Activated CD4-positive, alpha-beta T cell treated with anti-CD3 and anti-CD28 coated beads, Interleukin-2, amount 50 U/mL, for 4 hours (primary cell): ENCODE measurements around the gene CCSAP.
"Not testable (repeated sequence)": the region's sequence is repeated elsewhere in the genome, so short reads cannot be mapped to it uniquely, and the experiment has no call there.

ENCODE experiments used
- DNase-seq, 2 experiments: peaks; one replicate each; pipeline ENCODE4 v3.0.0-alpha.2; 2020

The CCSAP gene

GRCh38 chr1:229325401-229325800 lies 17.4 kb downstream of the CCSAP start:
- DNase-seq: no peak

- DNase-seq: no peak
These were observed 18.8 kb downstream of the CCSAP start for GRCh38 chr1:229323885-229324553.

GRCh38 chr1:229323201-229323600 lies 19.6 kb downstream of the CCSAP start:
- no peak for DNase-seq

GRCh38 chr1:229319487-229319886 lies 23.4 kb downstream of the CCSAP start:
- DNase-seq: no peak

GRCh38 chr1:229318056-229318455 lies 24.8 kb downstream of the CCSAP start:
- DNase-seq: no peak

GRCh38 chr1:229316166-229316565 lies 26.7 kb downstream of the CCSAP start:
- DNase-seq: no peak

GRCh38 chr1:229310833-229311232 lies 32.0 kb downstream of the CCSAP start:
- no peak for DNase-seq

- DNase-seq: no peak
These were observed 33.2 kb downstream of the CCSAP start for GRCh38 chr1:229309684-229310083.

- DNase-seq: no peak
These were observed 33.8 kb downstream of the CCSAP start for GRCh38 chr1:229309074-229309473.

- no peak for DNase-seq
These were observed 37.5 kb downstream of the CCSAP start for GRCh38 chr1:229305392-229305791.

GRCh38 chr1:229303855-229304254 lies 39.0 kb downstream of the CCSAP start:
- DNase-seq: no peak

GRCh38 chr1:229302740-229303139 lies 40.1 kb downstream of the CCSAP start:
- no peak for DNase-seq

- DNase-seq: no peak
These were observed 42.6 kb downstream of the CCSAP start for GRCh38 chr1:229300099-229300757.

- DNase-seq: no peak
These were observed 43.9 kb downstream of the CCSAP start for GRCh38 chr1:229298887-229299503.

- DNase-seq: no peak
These were observed 44.4 kb downstream of the CCSAP start for GRCh38 chr1:229298420-229298819.

GRCh38 chr1:229297746-229298145 lies 45.1 kb downstream of the CCSAP start:
- DNase-seq: no peak

GRCh38 chr1:229296541-229296941 lies 46.3 kb downstream of the CCSAP start:
- DNase-seq: no peak

GRCh38 chr1:229295745-229296144 lies 47.1 kb downstream of the CCSAP start:
- DNase-seq: no peak

GRCh38 chr1:229293528-229294204 lies 49.2 kb downstream of the CCSAP start:
- DNase-seq: no peak

- not testable (repeated sequence) for DNase-seq
These were observed 51.2 kb downstream of the CCSAP start for GRCh38 chr1:229291686-229292085.

- DNase-seq: no peak
These were observed 54.3 kb downstream of the CCSAP start for GRCh38 chr1:229288516-229288915.

GRCh38 chr1:229287267-229287666 lies 55.6 kb downstream of the CCSAP start:
- no peak for DNase-seq

GRCh38 chr1:229286099-229286766 lies 56.6 kb downstream of the CCSAP start:
- no peak for DNase-seq
